GM21529 (cell line): ENCODE measurements around the gene CBX6.

Experiments
- ATAC-seq: cut with Tn5 transposase; IDR thresholded peaks from one replicate; pipeline ENCODE4 v1.9.1; 2021; ENCODE audit not compliant: unreplicated experiment

The CBX6 gene

DNA sequence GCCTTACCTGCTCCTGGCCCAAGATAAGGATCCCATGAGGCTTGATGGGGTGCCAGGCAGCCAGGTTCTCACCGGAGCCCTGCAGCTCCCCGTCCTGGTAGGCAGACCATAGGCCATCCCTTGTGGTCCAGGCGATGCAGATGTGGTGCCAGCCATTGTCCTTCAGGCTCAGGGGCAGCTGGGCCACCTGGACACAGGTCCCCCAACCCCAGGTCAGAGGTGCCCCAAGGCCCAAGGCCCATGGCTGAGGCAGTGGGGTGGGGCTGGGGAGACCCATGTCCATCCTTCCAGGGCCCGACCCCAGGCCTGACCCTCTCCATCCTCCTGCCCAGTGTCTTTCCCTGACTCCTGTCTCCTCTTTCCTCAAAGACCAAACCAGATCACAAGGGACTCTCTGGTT lies 48.9 kb downstream of the CBX6 start:
- ATAC-seq: no peak

- no peak for ATAC-seq
Measured at GRCh38 chr22:38820020-38820419, 52.0 kb downstream of the CBX6 start.

DNA sequence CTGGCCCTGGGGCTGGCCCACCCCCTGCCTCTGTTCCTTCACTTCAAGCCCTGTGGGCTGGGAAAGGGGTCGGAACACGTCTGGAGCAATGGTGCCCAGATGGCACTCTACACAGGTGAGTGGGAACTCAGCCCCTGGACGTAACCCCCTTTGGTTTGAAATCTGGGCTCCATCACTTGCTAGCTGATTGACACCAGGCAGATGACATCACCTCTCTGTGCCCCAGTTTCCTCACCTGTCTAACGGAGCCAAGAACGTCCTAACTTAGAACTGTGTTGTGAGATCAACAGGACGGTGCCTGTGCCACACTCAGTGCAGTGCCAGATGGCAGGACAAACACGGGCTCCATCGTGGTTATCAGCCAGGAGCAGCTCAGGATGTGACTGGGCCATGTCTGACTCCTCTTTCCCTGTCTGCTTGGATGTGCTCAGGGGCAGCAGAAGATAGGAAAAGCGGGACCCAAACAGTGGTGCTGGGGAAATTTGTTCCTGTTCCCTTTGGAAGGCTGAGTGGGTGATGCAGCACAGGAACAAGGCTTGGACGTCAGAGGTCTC lies 52.6 kb downstream of the CBX6 start:
- no peak for ATAC-seq

- ATAC-seq: no peak
Measured at GRCh38 chr22:38817196-38817595, 54.8 kb downstream of the CBX6 start.

DNA sequence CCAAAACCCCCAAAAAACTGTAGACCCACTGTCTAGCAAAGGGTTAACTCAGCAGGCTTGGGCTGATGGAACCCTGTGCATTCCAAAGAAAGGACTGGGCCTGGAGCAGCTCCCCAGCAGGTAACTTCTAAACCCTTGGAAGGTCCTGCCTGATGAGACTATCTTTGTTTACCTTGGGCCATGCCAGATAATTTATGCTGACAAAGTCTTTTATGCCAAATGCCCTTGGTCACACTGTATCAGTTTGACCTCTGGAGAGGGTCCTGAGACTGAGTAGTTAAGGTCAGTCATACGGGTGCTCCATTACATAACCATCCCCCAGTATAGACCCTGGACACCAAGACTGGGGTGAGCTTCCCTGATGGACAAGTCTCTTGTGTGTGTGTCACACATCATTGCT lies 56.2 kb downstream of the CBX6 start:
- ATAC-seq: no peak
